ENCODE results near the gene NUDT14. TPM values are rescaled to one million over a fixed set of nuclear protein-coding genes. Genes with fewer than 3 reads are reported as not detected.

Gene NUDT14
- total and polyA plus RNA-seq, 2 donors from 2014 or later: 48.6 to 59.1 TPM

- H3K4me3 ChIP-seq (ENCODE audit: low read length in 3 of 3): no peak overlapping the region
- no peak for TF ChIP-seq CTCF (IDR thresholded peaks at IDR 0.05; ENCODE audit: borderline replicate concordance, extremely low read depth, insufficient read depth)
- DNase-seq (peak in 2 of 5 donors; percentile 43 to 57), FAIRE-seq (no peak)
- intact Hi-C loops (cut with DNase I): no loop called here
- no peak overlapping the region for H3K27ac ChIP-seq (ENCODE audit: low read depth in 2 of 2, low read length in 2 of 2)
- H3K27me3 ChIP-seq (ENCODE audit: control insufficient read depth, insufficient read depth, low read length): no peaks in the 10 kb centered on the region
- no peaks in the 10 kb centered on the region for H3K36me3 ChIP-seq (ENCODE audit: control insufficient read depth in 2 of 3, insufficient read depth in 3 of 3, low read length in 3 of 3)
- H3K9ac ChIP-seq (ENCODE audit: low read length in 3 of 3): no peak overlapping the region
- H3K4me1 ChIP-seq (ENCODE audit: control insufficient read depth in 2 of 3, insufficient read depth in 2 of 3, low read depth in 1 of 3, low read length in 3 of 3): peaks cover 0 to 17% (median 0%) of the 10 kb centered on the region in 3 donors
- H3K9me3 ChIP-seq (ENCODE audit: control insufficient read depth in 2 of 3, insufficient read depth in 1 of 3, low read length in 3 of 3): no peaks in the 10 kb centered on the region
Observed at GRCh38 chr14:105168979-105169507, 12.1 kb downstream of the NUDT14 start.

GRCh38 chr14:105168496-105168978 lies 12.6 kb downstream of the NUDT14 start, which contains the start of gene JAG2:
JAG2 (minus strand) TSS chr14:105168776; CDS start chr14:105168420, 356 bp downstream.
- no peak within 1 kb of the TSS for H3K9ac ChIP-seq (ENCODE audit: low read length in 3 of 3)
- intact Hi-C loops (cut with DNase I): no loop called here
- no peaks in the 10 kb centered on the region for H3K9me3 ChIP-seq (ENCODE audit: control insufficient read depth in 2 of 3, insufficient read depth in 1 of 3, low read length in 3 of 3)
- no peaks in the 10 kb centered on the region for H3K27me3 ChIP-seq (ENCODE audit: control insufficient read depth, insufficient read depth, low read length)
- no peak within 1 kb of the TSS for H3K4me3 ChIP-seq (ENCODE audit: low read length in 3 of 3)
- FAIRE-seq (no peak), DNase-seq (peak in 2 of 5 donors; percentile 51 to 83)
- H3K27ac ChIP-seq (ENCODE audit: low read depth in 2 of 2, low read length in 2 of 2): no peak within 1 kb of the TSS
- peaks cover 0 to 17% (median 0%) of the 10 kb centered on the region in 3 donors for H3K4me1 ChIP-seq (ENCODE audit: control insufficient read depth in 2 of 3, insufficient read depth in 2 of 3, low read depth in 1 of 3, low read length in 3 of 3)
- no peaks in the 10 kb centered on the region for H3K36me3 ChIP-seq (ENCODE audit: control insufficient read depth in 2 of 3, insufficient read depth in 3 of 3, low read length in 3 of 3)
- TF ChIP-seq CTCF (IDR thresholded peaks at IDR 0.05; ENCODE audit: borderline replicate concordance, extremely low read depth, insufficient read depth): no peak

- no peak for TF ChIP-seq CTCF (IDR thresholded peaks at IDR 0.05; ENCODE audit: borderline replicate concordance, extremely low read depth, insufficient read depth)
- Histone ChIP-seq H3K9me3 (ENCODE audit: control insufficient read depth in 2 of 3, insufficient read depth in 1 of 3, low read length in 3 of 3) (no peaks in the 10 kb centered on the region), H3K4me3 (ENCODE audit: low read length in 3 of 3) (no peak overlapping the region), H3K36me3 (ENCODE audit: control insufficient read depth in 2 of 3, insufficient read depth in 3 of 3, low read length in 3 of 3) (no peaks in the 10 kb centered on the region), H3K27ac (ENCODE audit: low read depth in 2 of 2, low read length in 2 of 2) (no peak overlapping the region), H3K27me3 (ENCODE audit: control insufficient read depth, insufficient read depth, low read length) (no peaks in the 10 kb centered on the region), H3K4me1 (ENCODE audit: control insufficient read depth in 2 of 3, insufficient read depth in 2 of 3, low read depth in 1 of 3, low read length in 3 of 3) (peaks cover 0 to 17% (median 0%) of the 10 kb centered on the region in 3 donors), H3K9ac (ENCODE audit: low read length in 3 of 3) (no peak overlapping the region)
- FAIRE-seq: no peak
- intact Hi-C loops (cut with DNase I): no loop called here
- no peak for DNase-seq
Observed at GRCh38 chr14:105168093-105168420, 13.1 kb downstream of the NUDT14 start.

Measured in kidney (tissue), 14 donors.